IMR-90 (cell line): ENCODE results near the gene SEC24B. TPM values are rescaled to one million over a fixed set of nuclear protein-coding genes. Genes with fewer than 3 reads are reported as not detected.

Experiments
- ATAC-seq: fragments of 200-7000 bp; cut with Tn5 transposase; 2 replicates; pipeline ENCODE4 v1.9.1; 2020; ENCODE audit warnings: low read depth, mild to moderate bottlenecking, moderate library complexity
- BruUV-seq: library from RNA; stranded (reverse); fragments of 400-500 nt; replicated peaks from 2 replicates; lab custom pipeline; 2021; lab: Mats Ljungman, UMichigan
- CTCF ChIA-PET: fragments of 300-600 bp; formaldehyde crosslinking; extraction: SDS; loops from one replicate; lab custom pipeline; 2021; ENCODE audit warnings: antibody characterized with exemption; lab: Yijun Ruan, JAX
- POLR2A ChIA-PET: fragments of 300-600 bp; sonication (Branson Sonifier 250); formaldehyde crosslinking; loops from one replicate; lab custom pipeline; 2022; ENCODE audit warnings: antibody characterized with exemption; ENCODE audit not compliant: unreplicated experiment; lab: Charles Lee
- DNase-seq: peaks from one replicate; pipeline ENCODE4 v3.0.0; 2013
- H2AFZ ChIP-seq: replicated peaks from 2 replicates; pipeline ENCODE3; 2013; ENCODE audit warnings: low read length, mild to moderate bottlenecking; ENCODE audit not compliant: poor library complexity
- H2AK5ac ChIP-seq: 2 replicates; pipeline ENCODE4 v1.6.1; 2013; ENCODE audit warnings: low read depth, low read length, inconsistent platforms
- H2AK9ac ChIP-seq: replicated peaks from 2 replicates; pipeline ENCODE3; 2013; ENCODE audit warnings: mild to moderate bottlenecking, low read depth, low read length, moderate library complexity; ENCODE audit not compliant: poor library complexity
- H2BK120ac ChIP-seq: 2 replicates; pipeline ENCODE4 v1.6.1; 2013; ENCODE audit warnings: low read depth, low read length, inconsistent platforms
- H2BK15ac ChIP-seq: 3 replicates; pipeline ENCODE4 v1.6.1; 2013; ENCODE audit warnings: low read depth, low read length, inconsistent platforms
- H2BK20ac ChIP-seq: 2 replicates; pipeline ENCODE4 v1.6.1; 2013; ENCODE audit warnings: low read depth, mild to moderate bottlenecking, inconsistent platforms, low read length, moderate library complexity
- H2BK5ac ChIP-seq: 2 replicates; pipeline ENCODE4 v1.6.1; 2013; ENCODE audit warnings: mild to moderate bottlenecking, low read depth, low read length, inconsistent platforms; ENCODE audit not compliant: poor library complexity, severe bottlenecking
- H3K14ac ChIP-seq: replicated peaks from 2 replicates; pipeline ENCODE4 v1.6.1; 2013; ENCODE audit warnings: low read depth, low read length, inconsistent platforms
- H3K18ac ChIP-seq: 2 replicates; pipeline ENCODE4 v1.6.1; 2013; ENCODE audit warnings: low read depth, low read length, control low read depth
- H3K23ac ChIP-seq: 2 replicates; pipeline ENCODE4 v1.6.1; 2013; ENCODE audit warnings: low read depth, low read length, inconsistent platforms
- H3K27ac ChIP-seq: 2 replicates; pipeline ENCODE4 v1.5.1; 2013; ENCODE audit warnings: mild to moderate bottlenecking, control low read depth, low read length; ENCODE audit not compliant: insufficient read depth
- H3K27me3 ChIP-seq: 2 replicates; pipeline ENCODE4 v1.6.1; 2013; ENCODE audit warnings: low read length; ENCODE audit not compliant: control insufficient read depth, insufficient read depth
- H3K36me3 ChIP-seq: 2 replicates; pipeline ENCODE4 v1.6.1; 2013; ENCODE audit warnings: low read length, mixed read lengths; ENCODE audit not compliant: control insufficient read depth, insufficient read depth
- H3K4ac ChIP-seq: 2 replicates; pipeline ENCODE4 v1.6.1; 2013; ENCODE audit warnings: low read depth, low read length, inconsistent platforms
- H3K4me1 ChIP-seq: 2 replicates; pipeline ENCODE4 v1.6.1; 2013; ENCODE audit warnings: low read length, mixed read lengths; ENCODE audit not compliant: control insufficient read depth, insufficient read depth
- H3K4me2 ChIP-seq: 2 replicates; pipeline ENCODE4 v1.6.1; 2013; ENCODE audit warnings: low read depth, mild to moderate bottlenecking, control low read depth, low read length, moderate library complexity
- H3K4me3 ChIP-seq: 2 replicates; pipeline ENCODE4 v1.5.1; 2013; ENCODE audit warnings: low read depth, mild to moderate bottlenecking, control low read depth, low read length, moderate library complexity; ENCODE audit not compliant: insufficient read depth
- H3K56ac ChIP-seq: 2 replicates; pipeline ENCODE4 v1.6.1; 2013; ENCODE audit warnings: low read length, inconsistent platforms; ENCODE audit not compliant: insufficient read depth; ENCODE audit errors: extremely low read depth
- H3K79me1 ChIP-seq, 2 experiments: 2 replicates each; pipeline ENCODE4 v1.6.1; 2013; ENCODE audit warnings: low read length in 2 of 2, inconsistent platforms in 1 of 2, low read depth in 1 of 2
- H3K9ac ChIP-seq: 2 replicates; pipeline ENCODE4 v1.6.1; 2013; ENCODE audit warnings: low read depth, low read length, control low read depth
- H3K9me1 ChIP-seq: 2 replicates; pipeline ENCODE4 v1.6.1; 2013; ENCODE audit warnings: low read length, inconsistent platforms; ENCODE audit not compliant: insufficient read depth
- H3K9me3 ChIP-seq: 2 replicates; pipeline ENCODE4 v1.6.1; 2013; ENCODE audit warnings: low read length; ENCODE audit not compliant: control insufficient read depth, insufficient read depth
- H4K20me1 ChIP-seq: 2 replicates; pipeline ENCODE4 v1.6.1; 2013; ENCODE audit warnings: low read length, inconsistent platforms; ENCODE audit not compliant: insufficient read depth
- H4K5ac ChIP-seq: 2 replicates; pipeline ENCODE4 v1.6.1; 2013; ENCODE audit warnings: mild to moderate bottlenecking, low read depth, low read length, control low read depth
- H4K8ac ChIP-seq, 2 experiments: 2 replicates each; pipeline ENCODE4 v1.6.1; 2013; ENCODE audit warnings: low read depth in 2 of 2, low read length in 2 of 2, control low read depth in 1 of 2, inconsistent platforms in 1 of 2
- H4K91ac ChIP-seq: 2 replicates; pipeline ENCODE4 v1.6.1; 2013; ENCODE audit warnings: low read depth, low read length, inconsistent platforms; ENCODE audit not compliant: insufficient read depth
- CEBPB ChIP-seq: IDR thresholded peaks from 2 replicates; pipeline ENCODE4 v1.6.1; 2012; ENCODE audit warnings: low read depth, low read length, improper control_type of control experiment
- FOS ChIP-seq: fragments of 150-350 bp; IDR thresholded peaks from 2 replicates; pipeline ENCODE4 v1.6.1; 2016; ENCODE audit warnings: low read depth, low read length
- NFE2L2 ChIP-seq: fragments of 150-350 bp; IDR thresholded peaks from 2 replicates; pipeline ENCODE4 v1.6.1; 2016; ENCODE audit warnings: low read depth, mild to moderate bottlenecking, low read length
- POLR2A ChIP-seq: IDR thresholded peaks from 2 replicates; pipeline ENCODE4 v1.6.1; 2012; ENCODE audit warnings: mild to moderate bottlenecking, low read depth, low read length
- WGBS, 2 experiments: methylation state at CpG; one replicate each; pipeline versions ENCODE4 v1.1.5 to v1.1.7; 2013; ENCODE audit warnings: missing lambda C conversion rate in 2 of 2; ENCODE audit not compliant: insufficient read length in 1 of 2; ENCODE audit errors: extremely low coverage in 2 of 2; 5-methylcytosine and 5-hydroxymethylcytosine counted together
- dilution Hi-C: fragments of 300-500 bp; cut with HindIII; formaldehyde crosslinking; loops from one replicate; pipeline ENCODE4 v1.14.3; 2018; ENCODE audit warnings: low sequenced_read_pairs; ENCODE audit not compliant: unreplicated experiment
- in situ Hi-C: fragments of 300-500 bp; cut with MboI; formaldehyde crosslinking; loops from 3 replicates; pipeline ENCODE4 v1.14.3; 2019; ENCODE audit warnings: low sequenced_read_pairs, inconsistent platforms, mixed read lengths
- intact Hi-C: fragments of 100-400 bp; cut with micrococcal nuclease; formaldehyde crosslinking; loops from 2 replicates; pipeline ENCODE4 v1.10.0; 2022
- polyA plus RNA-seq, 3 experiments: library from polyadenylated mRNA; depleted of rRNA; stranded (reverse); fragments of >200 nt; gene quantifications; 2 replicates each; pipeline ENCODE4 v1.2.3, GENCODE V29; 2012; ENCODE audit warnings: low replicate concordance in 1 of 3
- total RNA-seq: library from RNA; depleted of rRNA; stranded (reverse); fragments of >200 nt; gene quantifications from 2 replicates; pipeline ENCODE4 v1.2.3, GENCODE V29; 2012
- TF ChIP-seq, protein P1 (sequence below): fragments of 150-350 bp; IDR thresholded peaks from 2 replicates; pipeline ENCODE4 v1.6.1; 2017; ENCODE audit warnings: mild to moderate bottlenecking, antibody characterized with exemption, low read length, low read depth
- TF ChIP-seq, protein P2 (sequence below): conservative IDR thresholded peaks from 2 replicates; pipeline ENCODE4 v1.5.1; 2012; ENCODE audit warnings: mild to moderate bottlenecking, low read depth, low read length, improper control_type of control experiment

The SEC24B gene
- total and polyA plus RNA-seq, 2 of the 4 experiments (the other 2 are of a cell fraction): 19.0 to 27.4 TPM

DNA sequence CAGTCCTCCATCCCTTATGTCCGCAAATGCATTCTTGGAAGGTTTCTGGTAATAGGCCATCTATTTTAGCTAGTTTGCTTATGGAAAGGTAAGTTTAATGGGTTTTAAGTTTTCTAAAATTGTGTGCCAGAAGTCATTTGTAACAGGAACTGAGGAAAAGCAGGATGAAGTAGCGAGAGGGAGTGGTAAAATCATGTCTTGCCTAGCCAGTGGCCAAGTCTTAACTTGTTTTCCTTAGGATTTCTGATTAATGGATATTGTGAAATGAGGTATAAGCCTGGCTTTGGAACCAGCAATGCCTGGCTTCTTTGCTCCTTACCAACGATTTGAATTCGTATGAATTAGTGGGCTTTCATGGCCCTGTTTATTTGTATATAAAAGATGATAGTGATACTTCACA, 7.3 kb downstream of the SEC24B start:
- H4K91ac ChIP-seq: no peak overlapping the region
- no peak overlapping the region for H2AK5ac ChIP-seq
- dilution Hi-C loops: no loop called here
- no peak overlapping the region for H3K4me3 ChIP-seq
- H3K27ac ChIP-seq: no peak overlapping the region
- no TSS peak for BruUV-seq
- ChIA-PET CTCF (interaction anchor here (0.6 kb wide), 1 partner anchor 312 kb away, joined by 3 read pairs; no protein-coding TSS in a partner anchor), POLR2A (no interaction called here)
- no peak for DNase-seq
- H2AK9ac ChIP-seq: no peak overlapping the region
- H3K23ac ChIP-seq: 0 out of 2 replicates have a peak overlapping the region, but pooled peaks have one; percentile 7
- H2BK20ac ChIP-seq: no peak overlapping the region
- H3K4me1 ChIP-seq: peaks cover 7% of the 10 kb centered on the region
- no peak overlapping the region for H4K5ac ChIP-seq
- no peak overlapping the region for H4K8ac ChIP-seq
- in situ Hi-C loops: no loop called here
- ATAC-seq: no peak
- no peak overlapping the region for H3K14ac ChIP-seq
- peaks cover 89% of the 10 kb centered on the region for H4K20me1 ChIP-seq
- intact Hi-C loops: loop anchor here (5.0 kb wide), 1 partner anchor 106 kb away; no protein-coding TSS in a partner anchor
- peak overlapping the region; percentile 30; the same call in 1 of the 2 replicates for H3K4me2 ChIP-seq
- no peak overlapping the region for H2BK120ac ChIP-seq
- H3K9me1 ChIP-seq: peaks cover 13% of the 10 kb centered on the region
- WGBS, 2 experiments: 80% methylated on average over 1 of the region's 4 CpGs; no CpG with 5 or more reads in 1 of the 2 experiments
- peaks cover 2% of the 10 kb centered on the region; the same call in 1 of the 2 replicates for H3K36me3 ChIP-seq
- no peak overlapping the region for H2AFZ ChIP-seq
- no peak overlapping the region for H3K4ac ChIP-seq
- H3K9ac ChIP-seq: no peak overlapping the region
- no peak overlapping the region for H2BK15ac ChIP-seq
- H3K27me3 ChIP-seq: no peaks in the 10 kb centered on the region
- no peaks in the 10 kb centered on the region for H3K9me3 ChIP-seq
- no peak overlapping the region for H2BK5ac ChIP-seq
- no peak overlapping the region for H3K18ac ChIP-seq
- H3K56ac ChIP-seq: no peak overlapping the region
- peaks cover 0 to 48% of the 10 kb centered on the region in 2 experiments; a peak in 2 of 4 replicates for H3K79me1 ChIP-seq
- TF ChIP-seq FOS: no peak
- TF ChIP-seq NFE2L2: no peak
- TF ChIP-seq, protein P1, sequence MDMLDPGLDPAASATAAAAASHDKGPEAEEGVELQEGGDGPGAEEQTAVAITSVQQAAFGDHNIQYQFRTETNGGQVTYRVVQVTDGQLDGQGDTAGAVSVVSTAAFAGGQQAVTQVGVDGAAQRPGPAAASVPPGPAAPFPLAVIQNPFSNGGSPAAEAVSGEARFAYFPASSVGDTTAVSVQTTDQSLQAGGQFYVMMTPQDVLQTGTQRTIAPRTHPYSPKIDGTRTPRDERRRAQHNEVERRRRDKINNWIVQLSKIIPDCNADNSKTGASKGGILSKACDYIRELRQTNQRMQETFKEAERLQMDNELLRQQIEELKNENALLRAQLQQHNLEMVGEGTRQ: no peak
- TF ChIP-seq, protein P2, sequence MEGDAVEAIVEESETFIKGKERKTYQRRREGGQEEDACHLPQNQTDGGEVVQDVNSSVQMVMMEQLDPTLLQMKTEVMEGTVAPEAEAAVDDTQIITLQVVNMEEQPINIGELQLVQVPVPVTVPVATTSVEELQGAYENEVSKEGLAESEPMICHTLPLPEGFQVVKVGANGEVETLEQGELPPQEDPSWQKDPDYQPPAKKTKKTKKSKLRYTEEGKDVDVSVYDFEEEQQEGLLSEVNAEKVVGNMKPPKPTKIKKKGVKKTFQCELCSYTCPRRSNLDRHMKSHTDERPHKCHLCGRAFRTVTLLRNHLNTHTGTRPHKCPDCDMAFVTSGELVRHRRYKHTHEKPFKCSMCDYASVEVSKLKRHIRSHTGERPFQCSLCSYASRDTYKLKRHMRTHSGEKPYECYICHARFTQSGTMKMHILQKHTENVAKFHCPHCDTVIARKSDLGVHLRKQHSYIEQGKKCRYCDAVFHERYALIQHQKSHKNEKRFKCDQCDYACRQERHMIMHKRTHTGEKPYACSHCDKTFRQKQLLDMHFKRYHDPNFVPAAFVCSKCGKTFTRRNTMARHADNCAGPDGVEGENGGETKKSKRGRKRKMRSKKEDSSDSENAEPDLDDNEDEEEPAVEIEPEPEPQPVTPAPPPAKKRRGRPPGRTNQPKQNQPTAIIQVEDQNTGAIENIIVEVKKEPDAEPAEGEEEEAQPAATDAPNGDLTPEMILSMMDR: no peak
- TF ChIP-seq POLR2A: no peak
- peak; percentile 48 for TF ChIP-seq CEBPB
